Measurements from ENCODE around the gene PADI4.
"Not testable (repeated sequence)": the region's sequence is repeated elsewhere in the genome, so short reads cannot be mapped to it uniquely, and the experiment has no call there.

PADI4 gene

DNA sequence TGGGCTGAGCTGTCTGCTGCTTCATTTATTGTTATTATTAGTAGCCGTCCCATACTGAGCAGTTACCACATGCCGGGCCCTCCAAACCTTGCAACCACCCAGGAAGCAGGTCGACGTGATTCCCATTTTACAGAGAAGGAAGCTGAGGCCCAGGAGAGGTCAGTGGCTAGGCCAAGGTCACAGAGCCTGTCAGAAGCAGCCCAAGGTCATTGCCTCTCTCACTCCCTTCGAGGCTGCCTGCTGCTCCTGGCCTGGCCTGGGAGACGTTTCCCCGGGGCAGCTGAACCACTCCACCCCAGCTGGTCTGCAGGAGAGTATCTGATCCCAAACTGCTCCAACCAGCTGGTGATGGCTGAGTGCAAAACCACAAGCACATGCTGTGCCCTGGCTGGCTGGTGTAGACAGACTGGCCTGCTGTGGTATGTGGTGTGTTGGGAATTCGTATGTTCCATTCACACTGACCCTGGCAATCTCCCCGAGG lies 6.5 kb downstream of the PADI4 start:
- DNase-seq (ENCODE audit: low spot score), result no peak

DNA sequence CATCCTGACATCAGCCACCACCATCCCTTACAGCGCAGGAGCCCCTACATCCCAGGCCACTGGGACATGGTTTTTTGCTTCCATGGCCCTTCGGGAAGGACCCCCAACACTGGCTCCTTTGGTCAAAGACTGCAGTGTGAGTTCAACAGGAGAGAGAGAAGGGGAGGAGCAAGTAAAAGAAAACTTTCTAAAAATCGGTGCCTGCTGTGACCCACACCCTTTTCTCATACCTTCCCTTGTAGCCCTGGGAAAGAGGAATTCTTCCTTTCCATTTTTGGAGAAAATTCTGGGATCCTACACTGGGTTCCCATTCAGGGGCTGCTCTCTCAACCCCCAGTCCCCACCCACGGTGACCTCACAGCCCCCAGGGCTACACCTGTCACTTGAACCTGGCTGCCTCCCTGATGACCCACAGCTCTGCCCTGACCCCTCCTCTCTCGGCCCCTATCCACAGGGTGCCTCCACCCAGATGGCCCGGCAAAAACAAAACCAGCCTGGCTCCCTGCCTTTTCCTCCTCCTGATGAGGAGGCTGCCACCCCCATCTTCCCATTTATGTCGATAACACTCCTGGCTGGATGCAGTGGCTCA lies 7.6 kb downstream of the PADI4 start:
- DNase-seq (ENCODE audit: low spot score), result no peak

DNA sequence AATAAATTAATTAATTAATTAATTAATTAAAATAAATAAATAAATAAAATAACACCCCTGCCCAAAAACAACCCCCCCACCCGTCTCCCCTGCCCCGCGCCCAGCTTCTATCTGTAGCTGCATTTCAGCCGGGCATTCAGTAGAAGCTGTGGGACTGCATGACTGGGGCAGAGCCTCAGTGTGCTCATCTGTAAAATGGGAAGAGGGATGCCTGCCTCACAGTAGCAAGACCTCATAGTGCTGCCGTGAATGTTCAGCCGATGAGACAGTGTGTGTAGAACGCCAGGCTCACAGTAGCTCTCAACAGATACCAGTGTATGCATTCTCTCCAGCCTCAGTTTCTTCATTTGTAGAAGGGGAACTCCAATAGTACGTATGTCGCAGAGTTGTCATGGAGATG lies 8.7 kb downstream of the PADI4 start:
- no peak for DNase-seq (ENCODE audit: low spot score)

DNA sequence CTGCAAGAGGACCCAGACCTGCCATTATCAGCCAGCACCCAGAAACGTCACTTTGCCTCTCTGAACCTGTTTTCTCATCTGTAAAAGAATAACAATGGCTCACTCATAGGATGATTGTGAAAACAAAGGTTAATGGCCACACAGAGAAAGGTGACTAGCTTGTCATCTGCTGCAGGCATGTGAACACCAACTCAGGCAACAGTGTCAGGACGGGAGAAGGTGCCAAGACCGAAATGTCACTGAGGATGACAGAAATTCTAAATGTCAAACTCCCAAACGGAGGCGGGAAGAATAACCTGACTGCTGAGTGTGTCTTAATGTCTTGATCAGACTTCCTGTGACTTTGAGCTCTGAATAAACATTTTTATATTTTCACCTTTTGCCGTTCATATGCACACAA lies 10.3 kb downstream of the PADI4 start:
- DNase-seq (ENCODE audit: low spot score), result no peak

DNA sequence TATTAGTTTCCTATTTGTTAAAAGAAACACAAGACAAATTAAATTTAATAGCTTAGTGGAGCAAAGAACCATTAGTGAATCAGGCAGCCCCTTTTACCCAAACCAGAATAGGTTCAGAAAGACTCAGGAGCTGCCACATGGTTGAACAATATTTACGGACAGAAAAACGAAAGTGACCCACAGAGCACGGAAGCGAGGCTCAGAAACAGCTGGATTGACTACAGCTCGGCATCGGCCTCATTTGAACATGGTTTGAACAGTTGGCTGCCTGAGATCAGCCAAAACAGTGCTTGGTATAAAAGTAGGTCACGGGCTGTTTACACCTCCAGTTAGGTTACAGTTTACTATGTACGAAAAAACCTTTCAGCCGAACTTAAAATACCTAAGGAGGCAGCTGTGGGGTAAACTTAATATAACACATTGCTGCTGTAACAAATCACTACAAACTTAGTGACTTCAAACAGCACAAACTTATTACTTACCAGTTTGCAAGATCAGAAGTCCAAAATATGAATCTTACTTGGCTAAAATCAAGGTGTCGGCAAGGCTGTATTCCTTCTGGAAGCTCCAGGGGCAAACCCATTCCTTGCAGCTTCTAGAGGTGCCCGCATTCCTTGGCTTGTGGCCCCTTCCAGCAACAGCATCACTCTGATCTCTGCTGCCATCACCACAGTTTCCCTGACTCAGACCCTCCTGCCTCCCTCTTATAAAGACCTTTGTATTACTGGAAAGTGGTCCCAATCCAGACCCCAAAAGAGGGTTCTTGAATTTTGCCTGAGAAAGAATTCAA lies 11.8 kb downstream of the PADI4 start:
- DNase-seq (ENCODE audit: low spot score), result no peak

DNA sequence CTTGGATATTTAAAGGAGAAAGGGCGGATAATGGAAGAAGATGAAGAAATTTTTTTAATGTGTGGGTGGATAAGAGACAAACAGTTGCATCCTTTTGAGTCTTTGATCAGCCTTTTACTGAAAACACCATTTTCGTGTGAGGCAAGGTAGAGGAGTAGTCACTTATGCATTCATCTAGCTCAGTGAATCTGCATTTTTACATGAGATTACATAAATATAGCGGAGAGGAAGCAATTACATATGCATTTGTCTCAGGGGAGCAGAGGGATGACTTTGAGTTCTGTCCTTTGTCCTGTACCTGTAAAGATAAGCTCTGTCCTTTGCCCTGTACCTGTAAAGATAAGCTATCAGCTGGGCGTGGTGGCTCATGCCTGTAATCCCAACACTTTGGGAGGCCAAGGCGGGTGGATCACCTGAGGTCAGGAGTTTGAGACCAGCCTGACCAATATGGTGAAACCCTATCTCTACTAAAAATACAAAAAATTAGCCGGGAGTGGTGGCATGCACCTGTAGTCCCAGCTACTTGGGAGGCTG lies 13.9 kb downstream of the PADI4 start:
- DNase-seq (ENCODE audit: low spot score), result not testable (repeated sequence)

DNA sequence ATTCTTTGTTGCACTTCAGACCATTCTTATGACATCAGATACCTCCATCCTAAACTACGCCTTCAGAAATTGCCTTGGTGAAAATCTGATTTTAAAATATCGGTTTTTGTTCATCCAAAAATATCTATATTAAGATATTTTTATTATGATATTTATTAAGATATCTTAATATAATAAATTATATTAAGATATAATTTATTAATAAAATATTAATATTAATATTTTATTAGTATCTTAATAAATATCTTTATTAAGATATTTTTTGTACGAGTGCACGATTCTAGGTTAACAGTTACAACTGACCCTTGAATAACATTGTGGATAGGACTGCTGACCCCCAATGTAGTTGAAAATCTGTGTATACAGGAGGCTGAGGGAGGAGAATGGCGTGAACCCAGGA lies 20.9 kb downstream of the PADI4 start:
- DNase-seq (ENCODE audit: low spot score), result no peak

DNA sequence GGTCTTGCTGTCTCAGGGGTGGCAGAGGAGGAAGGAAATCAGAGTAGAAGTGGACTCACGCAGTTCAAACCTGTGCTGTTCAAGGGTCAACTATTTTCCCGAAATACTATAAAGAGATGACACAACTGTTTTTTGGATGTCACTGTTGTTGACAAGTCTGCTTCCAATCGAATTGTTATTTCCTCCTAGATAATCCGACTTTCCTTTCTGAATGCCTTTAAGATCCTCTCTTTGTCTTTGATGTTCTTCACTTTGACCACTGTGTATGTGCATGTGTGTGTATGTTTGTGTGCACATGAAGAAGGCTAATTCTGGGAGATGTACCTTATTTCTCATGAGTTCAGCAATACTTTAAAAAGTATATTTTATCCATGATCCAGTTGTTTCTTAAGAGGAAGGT lies 21.6 kb downstream of the PADI4 start:
- DNase-seq (ENCODE audit: low spot score), result no peak

DNA sequence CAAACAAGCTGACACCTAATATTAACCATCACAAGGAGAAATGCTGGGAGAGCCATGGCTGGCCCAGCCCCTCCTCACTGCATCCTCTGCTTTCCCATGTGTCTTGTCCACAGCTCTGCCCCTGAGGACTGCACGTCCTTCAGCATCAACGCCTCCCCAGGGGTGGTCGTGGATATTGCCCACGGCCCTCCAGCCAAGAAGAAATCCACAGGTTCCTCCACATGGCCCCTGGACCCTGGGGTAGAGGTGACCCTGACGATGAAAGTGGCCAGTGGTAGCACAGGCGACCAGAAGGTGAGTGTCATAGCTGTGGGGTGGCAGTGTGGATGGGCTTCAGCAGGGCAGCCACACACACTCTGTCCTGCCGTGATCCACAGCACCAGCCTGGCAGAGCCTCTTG lies 22.9 kb downstream of the PADI4 start:
- DNase-seq (ENCODE audit: low spot score), result no peak

DNA sequence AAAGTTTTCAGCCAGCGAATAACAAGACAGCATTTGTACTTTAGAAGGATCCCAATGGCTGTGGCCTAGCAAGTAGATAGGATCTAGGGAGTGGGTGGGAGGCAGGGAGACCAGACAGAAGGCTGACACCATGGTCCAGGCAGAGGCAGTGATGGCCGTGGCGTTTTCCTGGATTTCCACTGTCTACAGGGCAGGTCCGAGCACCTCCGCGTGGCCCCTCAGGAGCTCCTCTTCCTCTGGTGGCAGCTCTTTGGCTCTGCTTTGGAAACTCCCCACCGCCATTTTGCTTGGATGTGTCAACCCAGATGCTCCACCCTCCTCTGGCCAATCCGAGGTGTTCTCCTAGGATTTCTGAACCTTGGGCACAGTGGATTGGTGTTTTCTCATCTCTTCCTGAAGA lies 25.1 kb downstream of the PADI4 start:
- no peak for DNase-seq (ENCODE audit: low spot score)

DNA sequence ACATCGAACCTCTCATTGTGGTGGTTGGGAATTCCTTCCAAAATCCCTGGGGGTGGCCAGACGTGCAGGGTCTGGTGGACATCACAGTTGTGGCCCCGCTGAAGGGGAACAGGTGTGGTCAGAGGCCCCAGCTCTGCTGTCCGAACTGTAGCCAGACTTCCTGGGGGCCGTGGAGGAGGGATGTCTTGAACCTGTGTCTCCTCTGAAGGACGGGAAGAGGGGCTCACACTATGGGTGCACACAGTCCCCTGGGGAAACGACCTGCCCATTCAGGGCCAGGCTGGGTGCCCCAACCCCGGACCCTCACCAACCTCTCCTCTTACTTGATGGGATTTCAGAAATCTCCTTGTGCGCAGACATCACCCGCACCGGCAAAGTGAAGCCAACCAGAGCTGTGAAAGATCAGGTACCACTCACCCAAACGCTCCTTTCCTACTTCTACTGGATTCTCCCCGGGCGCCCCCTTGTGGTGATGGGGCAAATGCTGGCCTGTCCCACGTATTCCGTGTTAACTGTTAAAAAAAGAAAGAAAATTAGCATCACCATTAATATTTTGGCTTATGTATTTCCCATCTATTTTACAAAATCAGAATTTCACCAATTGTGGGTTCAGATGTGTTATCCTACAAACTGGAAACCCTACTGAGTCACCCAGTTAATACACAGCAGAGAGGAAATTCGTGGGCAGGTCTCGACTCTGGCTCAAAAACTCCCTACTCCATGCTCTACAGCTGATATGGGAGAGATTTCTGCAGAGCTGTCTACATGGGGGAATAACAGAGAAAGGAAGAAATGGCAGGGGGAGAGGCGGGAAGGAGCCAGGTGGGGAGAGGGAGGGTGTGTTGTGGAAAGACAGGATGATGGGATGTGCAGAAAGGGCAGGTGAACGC lies 28.1 kb downstream of the PADI4 start:
- DNase-seq (ENCODE audit: low spot score), result peak; percentile 80

DNA sequence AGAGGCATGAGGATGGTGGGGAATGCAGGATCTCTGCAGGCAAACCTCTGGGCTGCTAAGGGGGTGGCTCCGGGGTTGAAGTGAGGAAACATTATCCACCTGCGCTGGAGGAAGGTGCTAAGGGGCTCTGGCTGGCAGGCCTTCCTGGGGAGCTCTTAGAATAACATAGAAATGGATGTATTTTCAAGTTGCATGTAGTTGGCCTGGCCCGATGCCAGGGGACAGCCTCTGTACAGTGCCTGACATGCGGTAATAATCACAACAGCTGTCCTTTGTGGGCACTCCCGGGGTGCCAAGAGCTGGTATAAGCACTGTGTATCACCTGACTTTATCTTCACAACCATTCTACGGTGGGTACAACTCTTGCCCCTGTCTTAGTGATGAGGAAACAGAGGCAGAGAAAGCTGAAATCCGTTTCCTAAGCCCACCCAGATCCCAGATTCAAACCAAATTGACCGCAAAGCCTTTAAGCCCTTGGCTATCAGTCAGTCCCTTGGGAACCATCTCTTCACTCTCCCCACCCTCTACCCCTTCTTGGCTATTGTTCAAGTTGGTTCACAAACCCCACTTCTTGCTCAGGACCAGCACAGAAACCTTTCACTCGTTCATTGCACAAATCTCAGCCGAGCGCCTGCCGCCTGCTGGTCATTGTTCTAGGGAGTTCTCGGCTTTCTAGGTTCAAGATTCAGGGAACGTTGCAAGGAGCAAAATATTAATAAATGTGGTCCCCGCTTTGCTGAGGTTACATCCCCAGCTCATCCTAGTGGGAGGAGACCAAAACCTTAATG lies 30.9 kb downstream of the PADI4 start:
- DNase-seq (ENCODE audit: low spot score), result no peak

DNA sequence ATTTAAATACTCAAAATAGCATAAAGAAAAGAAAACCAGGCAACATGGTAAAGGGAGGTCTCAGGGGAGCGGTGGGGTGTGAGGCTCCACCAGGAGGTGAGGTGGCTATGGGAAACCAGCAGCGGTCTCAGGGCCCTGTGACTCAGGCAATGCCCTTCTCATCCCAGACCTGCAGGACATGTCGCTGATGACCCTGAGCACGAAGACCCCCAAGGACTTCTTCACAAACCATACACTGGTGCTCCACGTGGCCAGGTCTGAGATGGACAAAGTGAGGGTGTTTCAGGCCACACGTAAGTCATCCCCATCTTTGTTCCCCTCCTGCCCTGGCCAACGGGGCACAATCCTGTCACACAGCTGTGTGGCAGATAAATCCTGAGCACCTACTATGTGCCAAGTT lies 31.5 kb downstream of the PADI4 start:
- no peak for DNase-seq (ENCODE audit: low spot score)

DNA sequence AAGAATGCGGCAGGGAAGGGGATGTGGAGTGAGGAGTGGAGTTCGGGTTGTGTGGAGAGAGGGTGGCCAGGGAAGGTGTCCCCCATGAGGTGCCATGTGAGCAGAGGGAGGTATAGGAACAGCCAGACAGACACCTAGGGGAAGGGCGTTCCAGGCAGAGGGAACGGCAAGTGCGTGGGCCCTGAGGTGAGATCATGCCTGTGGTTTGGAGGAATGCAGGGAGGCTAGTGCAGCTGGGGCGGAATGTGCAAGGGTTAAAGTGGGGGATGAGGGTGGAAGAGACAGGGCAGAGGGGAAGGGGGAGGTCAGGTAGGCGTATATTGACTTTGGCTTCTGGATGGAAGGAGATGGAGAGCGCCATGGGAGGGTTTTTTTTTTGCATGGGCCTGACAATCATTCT lies 32.4 kb downstream of the PADI4 start:
- DNase-seq (ENCODE audit: low spot score), result no peak

DNA sequence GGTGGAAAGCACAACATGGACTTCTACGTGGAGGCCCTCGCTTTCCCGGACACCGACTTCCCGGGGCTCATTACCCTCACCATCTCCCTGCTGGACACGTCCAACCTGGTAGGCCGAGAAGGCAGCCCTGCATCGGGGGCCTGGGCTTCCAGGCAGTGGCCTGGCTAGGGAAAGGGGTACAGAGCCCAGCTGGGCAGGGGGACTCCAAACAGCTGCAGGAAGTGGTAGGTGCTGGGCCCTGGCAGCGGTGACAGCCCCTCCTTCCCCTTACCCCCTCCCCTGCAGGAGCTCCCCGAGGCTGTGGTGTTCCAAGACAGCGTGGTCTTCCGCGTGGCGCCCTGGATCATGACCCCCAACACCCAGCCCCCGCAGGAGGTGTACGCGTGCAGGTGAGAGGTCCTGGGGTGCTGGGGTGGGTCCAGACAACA lies 34.0 kb downstream of the PADI4 start:
- DNase-seq (ENCODE audit: low spot score), result no peak

DNA sequence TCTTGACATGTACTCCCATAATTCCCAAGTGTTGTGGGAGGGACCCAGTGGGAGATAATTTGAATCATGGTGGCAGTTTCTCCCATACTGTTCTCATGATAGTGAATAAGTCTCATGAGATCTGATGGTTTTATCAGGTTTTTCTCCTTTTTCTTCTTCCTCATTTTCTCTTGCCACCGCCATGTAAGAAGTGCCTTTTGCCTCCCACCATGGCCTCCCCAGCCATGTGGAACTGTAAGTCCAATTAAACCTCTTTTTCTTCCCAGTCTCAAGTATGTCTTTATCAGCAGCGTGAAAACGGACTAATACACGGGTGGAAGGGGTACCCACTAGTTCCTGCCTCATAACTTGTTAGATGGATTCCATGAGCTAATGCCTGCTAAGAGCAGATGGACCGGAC lies 37.5 kb downstream of the PADI4 start:
- DNase-seq (ENCODE audit: low spot score), result not testable (repeated sequence)

DNA sequence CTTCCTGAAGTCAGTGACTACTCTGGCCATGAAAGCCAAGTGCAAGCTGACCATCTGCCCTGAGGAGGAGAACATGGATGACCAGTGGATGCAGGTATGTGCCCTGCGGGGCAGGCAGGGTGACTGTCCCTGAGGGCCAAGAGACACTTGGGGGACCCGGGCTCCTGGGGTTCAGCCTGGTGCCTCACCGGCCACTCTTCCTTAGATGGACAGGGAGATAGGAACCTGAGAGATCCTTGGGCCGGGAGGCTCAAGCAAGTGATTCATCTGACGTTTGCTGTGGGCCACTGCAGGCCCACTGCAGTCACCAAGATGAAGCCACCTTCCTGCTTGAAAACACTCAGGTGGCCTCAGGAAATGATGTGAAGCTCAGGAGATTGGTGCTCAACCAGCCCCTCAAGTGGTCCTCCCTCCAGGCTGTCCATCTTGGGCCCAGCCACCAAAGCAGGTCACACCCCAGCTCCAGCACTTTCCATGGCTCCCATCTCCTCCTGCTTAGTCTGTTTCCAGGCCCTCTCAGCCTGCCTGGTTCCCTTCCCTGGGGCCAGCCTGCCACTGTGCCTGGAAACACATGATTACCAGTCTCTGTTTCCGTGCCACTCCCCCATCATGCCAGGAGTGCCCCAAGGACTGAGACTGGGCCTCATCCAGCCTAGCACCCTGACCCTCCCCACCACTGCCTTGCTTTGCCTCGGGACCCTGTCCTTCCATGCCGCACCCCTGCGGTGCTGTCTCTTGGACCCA lies 38.2 kb downstream of the PADI4 start:
- no peak for DNase-seq (ENCODE audit: low spot score)

DNA sequence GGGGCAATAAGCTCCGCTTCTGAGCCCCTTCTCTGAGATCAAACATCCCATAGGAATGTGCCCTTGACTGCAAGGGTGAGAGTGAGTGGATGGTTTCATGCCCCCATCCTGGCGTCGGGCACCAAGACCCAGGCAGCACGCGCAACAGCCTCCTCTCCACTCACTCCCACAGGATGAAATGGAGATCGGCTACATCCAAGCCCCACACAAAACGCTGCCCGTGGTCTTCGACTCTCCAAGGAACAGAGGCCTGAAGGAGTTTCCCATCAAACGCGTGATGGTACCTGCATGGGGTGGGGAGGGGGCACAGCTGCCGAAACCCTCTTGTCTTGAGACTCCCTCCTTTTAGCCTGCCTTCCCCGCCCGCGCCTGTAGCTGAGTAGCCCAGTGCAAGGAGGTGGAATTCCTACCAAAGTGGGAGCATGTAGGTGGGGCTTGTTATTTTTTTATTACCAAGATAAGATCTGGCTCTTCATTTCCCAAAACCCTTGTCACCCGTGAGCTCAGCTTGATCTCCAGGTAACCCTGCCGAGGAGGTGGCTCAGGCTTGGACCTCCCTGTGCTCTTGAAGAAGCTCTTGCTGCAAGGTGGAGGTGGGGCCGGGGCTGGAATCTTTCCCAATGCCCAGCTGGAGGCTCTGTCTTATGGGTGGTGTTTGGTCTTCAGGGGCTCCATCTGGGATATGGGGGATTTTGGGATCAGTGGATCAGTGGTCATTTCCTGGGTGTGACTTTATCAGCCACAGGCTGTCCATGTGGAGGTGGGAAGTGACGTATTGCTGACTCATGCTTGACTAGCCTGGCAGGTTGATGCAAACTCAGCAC lies 40.0 kb downstream of the PADI4 start:
- DNase-seq (ENCODE audit: low spot score), result peak; percentile 50

DNA sequence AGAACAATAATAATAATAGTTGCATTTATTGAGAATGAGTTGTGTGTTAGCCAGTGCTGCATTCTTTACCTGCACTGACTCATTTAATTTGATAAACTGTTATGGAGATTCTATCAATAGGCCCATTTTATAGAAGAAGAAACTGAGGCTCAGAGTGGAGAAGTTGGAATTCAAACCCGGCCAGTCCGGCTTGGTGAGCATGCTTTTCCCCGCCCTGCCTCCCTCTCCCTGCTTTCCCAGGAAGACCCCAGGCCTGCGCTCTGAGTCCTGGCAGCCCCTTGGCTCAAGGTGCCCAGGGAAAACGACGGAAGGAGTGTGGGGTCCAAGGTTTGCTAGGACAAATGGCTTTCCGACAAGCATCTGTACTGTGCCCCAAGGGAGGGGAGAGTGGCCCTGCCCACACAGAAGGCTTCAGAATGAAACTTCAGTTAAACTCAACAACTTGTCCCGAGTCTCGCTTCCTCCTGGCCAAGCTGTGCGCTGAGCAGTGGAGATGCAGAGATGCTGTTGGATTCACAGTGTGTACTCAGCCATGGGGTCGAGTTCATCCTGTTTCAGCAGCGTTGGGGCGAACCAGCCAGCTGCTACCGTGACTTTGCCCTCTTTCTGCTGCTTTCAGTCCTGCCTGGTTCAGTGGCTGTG lies 40.7 kb downstream of the PADI4 start:
- DNase-seq (ENCODE audit: low spot score), result no peak

DNA sequence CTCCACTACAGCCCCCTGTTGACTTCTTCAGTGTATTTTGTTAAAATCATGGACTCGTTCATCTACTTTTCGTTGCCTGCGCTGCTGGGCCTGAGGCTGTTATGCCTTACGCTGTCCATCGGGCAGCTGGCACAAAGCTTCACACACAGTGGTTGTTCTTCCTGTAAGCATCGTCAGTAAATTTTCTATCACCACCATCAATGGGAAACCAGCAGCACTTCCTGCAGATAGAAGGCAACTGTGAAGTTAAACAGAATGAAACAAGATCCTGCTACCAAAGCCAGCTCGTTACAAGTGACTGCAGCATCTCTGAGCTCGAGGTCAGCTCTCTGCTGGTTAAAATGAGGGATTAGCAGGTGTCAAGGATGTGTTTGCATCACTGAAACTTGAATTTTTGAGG lies 42.1 kb downstream of the PADI4 start:
- DNase-seq (ENCODE audit: low spot score), result no peak
